Stimulated activated CD4-positive, alpha-beta T cell treated with anti-CD3 and anti-CD28 coated beads, Interleukin-4, amount 100 ng/mL, for 1 hour (primary cell): ENCODE measurements around the gene TAF4B.

Source experiments
- DNase-seq: peaks from one replicate; pipeline ENCODE4 v3.0.0-alpha.2; 2020

TAF4B gene

GRCh38 chr18:26383454-26384270 is 157.4 kb downstream of the TAF4B start:
- no peak for DNase-seq

GRCh38 chr18:26386002-26386401 is 159.8 kb downstream of the TAF4B start:
- DNase-seq: no peak

- DNase-seq: no peak
Observed at GRCh38 chr18:26386441-26386840, 160.2 kb downstream of the TAF4B start.

- no peak for DNase-seq
Observed at GRCh38 chr18:26394047-26394654, 167.9 kb downstream of the TAF4B start.

- no peak for DNase-seq
Observed at GRCh38 chr18:26397019-26397418, 170.8 kb downstream of the TAF4B start.

- DNase-seq: no peak
Observed at GRCh38 chr18:26403491-26403890, 177.2 kb downstream of the TAF4B start.

GRCh38 chr18:26405190-26405801 is 179.1 kb downstream of the TAF4B start:
- DNase-seq: no peak

- DNase-seq: no peak
Observed at GRCh38 chr18:26406324-26406723, 180.1 kb downstream of the TAF4B start.

GRCh38 chr18:26406854-26407517 is 180.7 kb downstream of the TAF4B start:
- no peak for DNase-seq

GRCh38 chr18:26407736-26408601 is 181.7 kb downstream of the TAF4B start:
- no peak for DNase-seq

- DNase-seq: no peak
Observed at GRCh38 chr18:26409091-26409490, 182.8 kb downstream of the TAF4B start.

- DNase-seq: no peak
Observed at GRCh38 chr18:26414901-26415440, 188.7 kb downstream of the TAF4B start.

GRCh38 chr18:26415631-26416030 is 189.4 kb downstream of the TAF4B start:
- DNase-seq: no peak

GRCh38 chr18:26416652-26417150 is 190.5 kb downstream of the TAF4B start:
- DNase-seq: no peak

GRCh38 chr18:26417190-26417589 is 190.9 kb downstream of the TAF4B start:
- no peak for DNase-seq

- DNase-seq: no peak
Observed at GRCh38 chr18:26418225-26418624, 192.0 kb downstream of the TAF4B start.

GRCh38 chr18:26419746-26420145 is 193.5 kb downstream of the TAF4B start:
- DNase-seq: no peak

GRCh38 chr18:26421503-26421902 is 195.3 kb downstream of the TAF4B start:
- DNase-seq: no peak

- DNase-seq: no peak
Observed at GRCh38 chr18:26421931-26422330, 195.7 kb downstream of the TAF4B start.

- DNase-seq: no peak
Observed at GRCh38 chr18:26422472-26423162, 196.4 kb downstream of the TAF4B start.

GRCh38 chr18:26424428-26425147 is 198.3 kb downstream of the TAF4B start:
- DNase-seq: no peak
